ENCODE data around the gene FBXO44. TPM values are rescaled to one million over a fixed set of nuclear protein-coding genes. Genes with fewer than 3 reads are reported as not detected.

Gene FBXO44
- polyA plus RNA-seq, 3 donors: 1.5 to 17.8 (median 2.0) TPM

DNA sequence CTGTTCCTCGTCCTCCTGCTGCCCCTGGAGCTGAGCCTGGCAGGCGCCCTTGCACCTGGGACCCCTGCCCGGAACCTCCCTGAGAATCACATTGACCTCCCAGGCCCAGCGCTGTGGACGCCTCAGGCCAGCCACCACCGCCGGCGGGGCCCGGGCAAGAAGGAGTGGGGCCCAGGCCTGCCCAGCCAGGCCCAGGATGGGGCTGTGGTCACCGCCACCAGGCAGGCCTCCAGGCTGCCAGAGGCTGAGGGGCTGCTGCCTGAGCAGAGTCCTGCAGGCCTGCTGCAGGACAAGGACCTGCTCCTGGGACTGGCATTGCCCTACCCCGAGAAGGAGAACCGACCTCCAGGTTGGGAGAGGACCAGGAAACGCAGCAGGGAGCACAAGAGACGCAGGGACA lies 51.6 kb downstream of the FBXO44 start:
- no peaks in the 10 kb centered on the region for H3K9me3 ChIP-seq (replicated peaks in 1 of 2; ENCODE audit: control insufficient read depth in 1 of 2, insufficient read depth in 1 of 2, low read length in 2 of 2)
- Mint-ChIP-seq H3K27me3 (ENCODE audit: low read depth in 3 of 3) (peaks cover 23 to 34% (median 31%) of the 10 kb centered on the region in 3 donors), H3K4me3 (no peak overlapping the region), H3K27ac (no peak overlapping the region), H3K9me3 (peaks cover 0 to 3% (median 0%) of the 10 kb centered on the region in 7 donors), H3K4me1 (peaks cover 4% of the 10 kb centered on the region), H3K36me3 (no peaks in the 10 kb centered on the region)
- TF ChIP-seq, protein P1, sequence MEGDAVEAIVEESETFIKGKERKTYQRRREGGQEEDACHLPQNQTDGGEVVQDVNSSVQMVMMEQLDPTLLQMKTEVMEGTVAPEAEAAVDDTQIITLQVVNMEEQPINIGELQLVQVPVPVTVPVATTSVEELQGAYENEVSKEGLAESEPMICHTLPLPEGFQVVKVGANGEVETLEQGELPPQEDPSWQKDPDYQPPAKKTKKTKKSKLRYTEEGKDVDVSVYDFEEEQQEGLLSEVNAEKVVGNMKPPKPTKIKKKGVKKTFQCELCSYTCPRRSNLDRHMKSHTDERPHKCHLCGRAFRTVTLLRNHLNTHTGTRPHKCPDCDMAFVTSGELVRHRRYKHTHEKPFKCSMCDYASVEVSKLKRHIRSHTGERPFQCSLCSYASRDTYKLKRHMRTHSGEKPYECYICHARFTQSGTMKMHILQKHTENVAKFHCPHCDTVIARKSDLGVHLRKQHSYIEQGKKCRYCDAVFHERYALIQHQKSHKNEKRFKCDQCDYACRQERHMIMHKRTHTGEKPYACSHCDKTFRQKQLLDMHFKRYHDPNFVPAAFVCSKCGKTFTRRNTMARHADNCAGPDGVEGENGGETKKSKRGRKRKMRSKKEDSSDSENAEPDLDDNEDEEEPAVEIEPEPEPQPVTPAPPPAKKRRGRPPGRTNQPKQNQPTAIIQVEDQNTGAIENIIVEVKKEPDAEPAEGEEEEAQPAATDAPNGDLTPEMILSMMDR (IDR thresholded peaks at IDR 0.05): no peak
- no peak for DNase-seq
- no peak overlapping the region for H3K4me2 ChIP-seq (replicated peaks; ENCODE audit: extremely low read depth, low read length, poor library complexity, severe bottlenecking)
- H3K27ac ChIP-seq (ENCODE audit: low read depth in 1 of 2, low read length in 2 of 2): no peak overlapping the region
- H3K36me3 ChIP-seq (replicated peaks in 1 of 2; ENCODE audit: control insufficient read depth in 1 of 2, insufficient read depth in 2 of 2, low read length in 2 of 2): no peaks in the 10 kb centered on the region
- H3K4me1 ChIP-seq (ENCODE audit: control insufficient read depth in 1 of 2, insufficient read depth in 2 of 2, low read length in 2 of 2): no peaks in the 10 kb centered on the region
- intact Hi-C loops (cut with micrococcal nuclease): no loop called here
- WGBS (ENCODE audit: insufficient coverage): 97% methylated on average over 11 of the region's 14 CpGs
- no peak overlapping the region for H3K9ac ChIP-seq (ENCODE audit: insufficient read depth, low read length, poor library complexity, severe bottlenecking)
- no peaks in the 10 kb centered on the region for H4K20me1 ChIP-seq (ENCODE audit: insufficient read depth, low read length)
- peaks cover 0 to 14% of the 10 kb centered on the region in 2 donors for H3K27me3 ChIP-seq (ENCODE audit: control insufficient read depth in 2 of 2, insufficient read depth in 2 of 2, low read length in 2 of 2)
- no peak overlapping the region for H3K4me3 ChIP-seq (replicated peaks in 1 of 3; ENCODE audit: low read depth in 2 of 3, low read length in 3 of 3)
- H3K79me2 ChIP-seq (ENCODE audit: insufficient read depth, low read length): no peaks in the 10 kb centered on the region
- no peak overlapping the region for H2AFZ ChIP-seq (ENCODE audit: insufficient read depth, low read depth, low read length, poor library complexity, severe bottlenecking)

DNA sequence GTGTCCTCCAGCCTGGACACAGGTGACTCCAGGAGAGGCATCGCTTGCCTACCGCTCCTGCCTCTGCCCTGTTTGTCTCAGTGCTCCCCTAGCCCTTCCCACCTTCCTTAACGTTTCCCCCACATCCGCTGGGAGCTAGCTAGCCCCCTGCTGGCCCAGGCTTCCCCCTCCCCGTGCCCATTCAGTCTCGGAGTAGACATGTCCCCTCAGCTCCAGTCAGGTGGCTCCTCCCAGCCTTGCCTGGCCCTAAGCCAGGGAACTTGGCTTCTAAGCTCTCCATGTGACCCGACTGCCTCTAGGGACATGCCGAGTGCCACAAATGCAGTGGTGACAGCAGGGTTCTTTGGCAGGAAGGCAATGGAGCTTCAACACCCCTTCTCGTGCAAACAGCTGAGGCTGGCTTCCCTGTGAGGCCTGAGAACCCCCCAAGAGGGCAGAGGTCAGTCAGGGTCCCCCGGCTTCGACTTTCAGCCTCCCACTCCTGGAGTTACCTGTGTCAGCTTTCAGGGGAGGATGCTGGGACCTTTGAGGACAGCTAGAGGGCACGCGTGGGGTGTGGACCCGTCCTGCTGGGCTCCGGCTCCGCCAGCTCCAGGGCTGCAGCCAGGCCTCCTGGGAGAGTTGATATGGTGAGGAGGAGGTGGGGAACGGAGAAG lies 53.1 kb downstream of the FBXO44 start:
- Histone ChIP-seq H3K27me3 (ENCODE audit: control insufficient read depth in 2 of 2, insufficient read depth in 2 of 2, low read length in 2 of 2) (peaks cover 0 to 5% of the 10 kb centered on the region in 2 donors), H2AFZ (ENCODE audit: insufficient read depth, low read depth, low read length, poor library complexity, severe bottlenecking) (no peak overlapping the region), H3K27ac (ENCODE audit: low read depth in 1 of 2, low read length in 2 of 2) (no peak overlapping the region), H3K36me3 (replicated peaks in 1 of 2; ENCODE audit: control insufficient read depth in 1 of 2, insufficient read depth in 2 of 2, low read length in 2 of 2) (no peaks in the 10 kb centered on the region), H4K20me1 (ENCODE audit: insufficient read depth, low read length) (no peaks in the 10 kb centered on the region), H3K79me2 (ENCODE audit: insufficient read depth, low read length) (no peaks in the 10 kb centered on the region), H3K4me2 (replicated peaks; ENCODE audit: extremely low read depth, low read length, poor library complexity, severe bottlenecking) (no peak overlapping the region), H3K4me1 (ENCODE audit: control insufficient read depth in 1 of 2, insufficient read depth in 2 of 2, low read length in 2 of 2) (no peaks in the 10 kb centered on the region), H3K9ac (ENCODE audit: insufficient read depth, low read length, poor library complexity, severe bottlenecking) (no peak overlapping the region), H3K4me3 (replicated peaks in 1 of 3; ENCODE audit: low read depth in 2 of 3, low read length in 3 of 3) (no peak overlapping the region), H3K9me3 (replicated peaks in 1 of 2; ENCODE audit: control insufficient read depth in 1 of 2, insufficient read depth in 1 of 2, low read length in 2 of 2) (no peaks in the 10 kb centered on the region)
- TF ChIP-seq, protein P1 (IDR thresholded peaks at IDR 0.05): no peak
- no peak for DNase-seq
- Mint-ChIP-seq H3K27ac (peak overlapping the region in 1 of 7 donors; percentile 52), H3K9me3 (peaks cover 0 to 3% (median 0%) of the 10 kb centered on the region in 7 donors), H3K27me3 (ENCODE audit: low read depth in 3 of 3) (peaks cover 24 to 35% (median 33%) of the 10 kb centered on the region in 3 donors), H3K36me3 (no peaks in the 10 kb centered on the region), H3K4me3 (no peak overlapping the region), H3K4me1 (peaks cover 4% of the 10 kb centered on the region)
- WGBS (ENCODE audit: insufficient coverage): 60% methylated on average over 16 of the region's 17 CpGs
- intact Hi-C loops (cut with micrococcal nuclease): no loop called here
